HepG2 (cell line): ENCODE data around the gene ING1. TPM values are rescaled to one million over a fixed set of nuclear protein-coding genes. Genes with fewer than 3 reads are reported as not detected.

Experiments
- AHR ChIP-seq: IDR thresholded peaks from 2 replicates; pipeline ENCODE4 v1.6.1; 2018; ENCODE audit warnings: missing genetic modification reagents, missing compliant biosample characterization
- BHLHE40 ChIP-seq: IDR thresholded peaks from 2 replicates; pipeline ENCODE4 v1.6.1; 2011; ENCODE audit warnings: low read length, improper control_type of control experiment
- EP300 ChIP-seq, 3 experiments: sonication (generic) in 1 of 3; formaldehyde crosslinking in 1 of 3; IDR thresholded peaks; 2 replicates each; pipeline versions ENCODE4 v1.5.1 to v1.6.1; 2011 to 2020; ENCODE audit warnings: low read depth in 2 of 3, low read length in 2 of 3, borderline replicate concordance in 1 of 3, improper control_type of control experiment in 1 of 3, mild to moderate bottlenecking in 1 of 3, missing genetic modification reagents in 1 of 3, moderate library complexity in 1 of 3
- KLF13 ChIP-seq: sonication (generic); formaldehyde crosslinking; IDR thresholded peaks from 2 replicates; pipeline ENCODE4 v1.4.0; 2020; ENCODE audit warnings: mild to moderate bottlenecking, missing genetic modification reagents
- MNT ChIP-seq: fragments of 450-650 bp; IDR thresholded peaks from 2 replicates; pipeline ENCODE4 v1.6.1; 2016
- NR1H2 ChIP-seq: sonication (generic); formaldehyde crosslinking; IDR thresholded peaks from 2 replicates; pipeline ENCODE4 v1.8.1; 2022; ENCODE audit warnings: low read depth, missing genetic modification reagents, borderline replicate concordance
- SMARCC2 ChIP-seq: fragments of 450-650 bp; IDR thresholded peaks from 2 replicates; pipeline ENCODE4 v1.6.1; 2017; ENCODE audit warnings: antibody characterized with exemption, mild to moderate bottlenecking
- U2AF1 ChIP-seq: fragments of 200-400 bp; formaldehyde crosslinking; optimal IDR thresholded peaks from 2 replicates; pipeline ENCODE3; 2017; ENCODE audit warnings: mild to moderate bottlenecking, low read depth, low read length
- ZNF274 ChIP-seq: sonication (generic); formaldehyde crosslinking; IDR thresholded peaks from 2 replicates; pipeline ENCODE4 v1.5.1; 2020; ENCODE audit warnings: mild to moderate bottlenecking, missing genetic modification reagents
- ZNF318 ChIP-seq: sonication (generic); formaldehyde crosslinking; IDR thresholded peaks from 2 replicates; pipeline ENCODE4 v1.4.0; 2020; ENCODE audit warnings: mild to moderate bottlenecking, missing genetic modification reagents
- ZNF367 ChIP-seq: sonication (generic); formaldehyde crosslinking; IDR thresholded peaks from 2 replicates; pipeline ENCODE4 v1.4.0; 2020; ENCODE audit warnings: missing genetic modification reagents, borderline replicate concordance
- ZNF530 ChIP-seq: sonication (generic); formaldehyde crosslinking; IDR thresholded peaks from 2 replicates; pipeline ENCODE4 v1.5.0; 2020; ENCODE audit warnings: low read depth, mild to moderate bottlenecking, missing genetic modification reagents
- ZNF816 ChIP-seq: sonication (generic); formaldehyde crosslinking; IDR thresholded peaks from 2 replicates; pipeline ENCODE4 v1.8.0; 2022; ENCODE audit warnings: missing genetic modification reagents, mild to moderate bottlenecking, borderline replicate concordance
- polyA plus RNA-seq, 8 experiments: library from polyadenylated mRNA; depleted of rRNA in 3 of 8; stranded (reverse) in 7 of 8; unstranded in 1 of 8; fragments of >200 nt; fragmentation: Illumina TruSeq in 4 of 8; extraction: Trizol in 4 of 8; gene quantifications; 2 replicates each; pipeline versions ENCODE4 v1.2.1 to v1.2.3, GENCODE V29; 2011 to 2016; ENCODE audit warnings: low read depth in 4 of 8, missing spikeins in 1 of 8, mixed read lengths in 1 of 8; ENCODE audit not compliant: insufficient read depth in 1 of 8
- total RNA-seq, 5 experiments: library from RNA; depleted of rRNA; stranded (reverse); fragments of >200 nt; fragmentation: Illumina TruSeq; extraction: Trizol; gene quantifications; 2 replicates each; pipeline ENCODE4 v1.2.3, GENCODE V29; 2016; ENCODE audit warnings: low read depth in 1 of 5
- TF ChIP-seq, protein P1 (sequence below): sonication (generic); formaldehyde crosslinking; IDR thresholded peaks from 2 replicates; pipeline ENCODE4 v1.4.0; 2020; ENCODE audit warnings: low read depth, missing genetic modification reagents

Gene ING1
- total and polyA plus RNA-seq, 2 of the 13 experiments (the other 11 are each of a cell fraction or from before 2014, with no cell fraction given), result 8.1 to 16.1 TPM

GRCh38 chr13:110715395-110716246 is 2.1 kb downstream of the ING1 start (continued):
- TF ChIP-seq ZNF274 (peak; percentile 79; the same call in 1 of the 2 replicates), EP300 (IDR thresholded peaks at IDR 0.05; ENCODE audit: low read depth in 2 of 2, low read length in 2 of 2) (no peak), EP300 (CRISPR knock-in tag; IDR thresholded peaks at IDR 0.05; ENCODE audit: borderline replicate concordance) (no peak), SMARCC2 (no peak), ZNF816 (CRISPR knock-in tag) (no peak), ZNF367 (CRISPR knock-in tag) (no peak), MNT (peak; percentile 11; the same call in 1 of the 2 replicates), ZNF530 (CRISPR knock-in tag) (no peak), AHR (CRISPR knock-in tag) (no peak), NR1H2 (no peak), KLF13 (CRISPR knock-in tag) (no peak), BHLHE40 (no peak), U2AF1 (no peak), ZNF318 (0 out of 2 replicates have a peak, but pooled peaks have one; percentile 28)
- TF ChIP-seq, protein P1, sequence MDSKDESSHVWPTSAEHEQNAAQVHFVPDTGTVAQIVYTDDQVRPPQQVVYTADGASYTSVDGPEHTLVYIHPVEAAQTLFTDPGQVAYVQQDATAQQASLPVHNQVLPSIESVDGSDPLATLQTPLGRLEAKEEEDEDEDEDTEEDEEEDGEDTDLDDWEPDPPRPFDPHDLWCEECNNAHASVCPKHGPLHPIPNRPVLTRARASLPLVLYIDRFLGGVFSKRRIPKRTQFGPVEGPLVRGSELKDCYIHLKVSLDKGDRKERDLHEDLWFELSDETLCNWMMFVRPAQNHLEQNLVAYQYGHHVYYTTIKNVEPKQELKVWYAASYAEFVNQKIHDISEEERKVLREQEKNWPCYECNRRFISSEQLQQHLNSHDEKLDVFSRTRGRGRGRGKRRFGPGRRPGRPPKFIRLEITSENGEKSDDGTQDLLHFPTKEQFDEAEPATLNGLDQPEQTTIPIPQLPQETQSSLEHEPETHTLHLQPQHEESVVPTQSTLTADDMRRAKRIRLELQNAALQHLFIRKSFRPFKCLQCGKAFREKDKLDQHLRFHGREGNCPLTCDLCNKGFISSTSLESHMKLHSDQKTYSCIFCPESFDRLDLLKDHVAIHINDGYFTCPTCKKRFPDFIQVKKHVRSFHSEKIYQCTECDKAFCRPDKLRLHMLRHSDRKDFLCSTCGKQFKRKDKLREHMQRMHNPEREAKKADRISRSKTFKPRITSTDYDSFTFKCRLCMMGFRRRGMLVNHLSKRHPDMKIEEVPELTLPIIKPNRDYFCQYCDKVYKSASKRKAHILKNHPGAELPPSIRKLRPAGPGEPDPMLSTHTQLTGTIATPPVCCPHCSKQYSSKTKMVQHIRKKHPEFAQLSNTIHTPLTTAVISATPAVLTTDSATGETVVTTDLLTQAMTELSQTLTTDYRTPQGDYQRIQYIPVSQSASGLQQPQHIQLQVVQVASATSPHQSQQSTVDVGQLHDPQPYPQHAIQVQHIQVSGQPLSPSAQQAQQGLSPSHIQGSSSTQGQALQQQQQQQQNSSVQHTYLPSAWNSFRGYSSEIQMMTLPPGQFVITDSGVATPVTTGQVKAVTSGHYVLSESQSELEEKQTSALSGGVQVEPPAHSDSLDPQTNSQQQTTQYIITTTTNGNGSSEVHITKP (CRISPR knock-in tag), result no peak; the same call in 1 of the 2 replicates
